HepG2 (cell line): ENCODE results near the gene MREG. TPM values are rescaled to one million over a fixed set of nuclear protein-coding genes. Genes with fewer than 3 reads are reported as not detected.

Source experiments
- ATAC-seq: fragments of 200-7000 bp; cut with Tn5 transposase; 3 replicates; pipeline ENCODE4 v1.9.1; 2020; ENCODE audit warnings: mild to moderate bottlenecking, moderate library complexity
- BruUV-seq: library from RNA; stranded (reverse); fragments of 400-500 nt; replicated peaks from 2 replicates; lab custom pipeline; 2021; lab: Mats Ljungman, UMichigan
- CTCF ChIA-PET: fragments of 300-600 bp; formaldehyde crosslinking; extraction: SDS; loops from one replicate; lab custom pipeline; 2021; ENCODE audit warnings: low total read pairs, inconsistent platforms, low intra/inter-chr PET ratio; lab: Yijun Ruan, JAX
- POLR2A ChIA-PET: fragments of 350-600 bp; sonication (Branson Sonifier 250); formaldehyde crosslinking; loops from one replicate; lab custom pipeline; 2020; ENCODE audit warnings: antibody characterized with exemption, inconsistent platforms; lab: Yijun Ruan, JAX
- DNase-seq: peaks from one replicate; pipeline ENCODE4 v3.0.0-alpha.2; 2015; ENCODE audit warnings: low spot score
- FAIRE-seq: peaks from 3 replicates; lab custom pipeline; 2011; peaks lifted over from hg19 to GRCh38; lab: Jason Lieb, UNC
- H2AFZ ChIP-seq: one replicate; pipeline ENCODE4 v1.6.1; 2011; ENCODE audit warnings: low read length, inconsistent platforms
- H3K27ac ChIP-seq: fragments of 300-600 bp; 3 replicates; pipeline ENCODE4 v1.8.0; 2011; ENCODE audit warnings: mixed run types, mild to moderate bottlenecking, mixed read lengths, low read length, inconsistent platforms; ENCODE audit not compliant: insufficient read depth; ENCODE audit errors: extremely low read length
- H3K27me3 ChIP-seq, 2 experiments: fragments of 200-600 bp in 1 of 2; 2 replicates in 1 of 2; 3 replicates in 1 of 2; pipeline versions ENCODE4 v1.6.0 to v1.8.0; 2011; ENCODE audit warnings: low read length in 2 of 2, mild to moderate bottlenecking in 2 of 2, moderate library complexity in 2 of 2, inconsistent platforms in 1 of 2; ENCODE audit not compliant: insufficient read depth in 2 of 2, control insufficient read depth in 1 of 2
- H3K36me3 ChIP-seq, 2 experiments: fragments of 200-600 bp in 1 of 2; replicated peaks in 1 of 2; 2 replicates in 1 of 2; 3 replicates in 1 of 2; pipeline versions ENCODE4 v1.5.1 to v1.8.0; 2011; ENCODE audit warnings: low read length in 2 of 2, inconsistent platforms in 1 of 2; ENCODE audit not compliant: insufficient read depth in 2 of 2, control insufficient read depth in 1 of 2
- H3K4me1 ChIP-seq: 2 replicates; pipeline ENCODE4 v1.5.1; 2012; ENCODE audit warnings: low read length, inconsistent platforms; ENCODE audit not compliant: insufficient read depth
- H3K4me2 ChIP-seq: 2 replicates; pipeline ENCODE4 v1.6.0; 2011; ENCODE audit warnings: low read depth, low read length, inconsistent platforms
- H3K4me3 ChIP-seq, 3 experiments: fragments of 200-600 bp in 1 of 3; sonication (generic), shearing (Covaris generic) in 1 of 3; replicated peaks in 1 of 3; 2 replicates each; pipeline ENCODE4 v1.5.1; 2011 to 2016; ENCODE audit warnings: low read length in 3 of 3, inconsistent platforms in 2 of 3, low read depth in 2 of 3, mild to moderate bottlenecking in 2 of 3, control low read depth in 1 of 3, mixed read lengths in 1 of 3; ENCODE audit not compliant: insufficient read depth in 1 of 3
- H3K79me2 ChIP-seq: one replicate; pipeline ENCODE4 v1.6.1; 2011; ENCODE audit warnings: low read length, inconsistent platforms; ENCODE audit not compliant: insufficient read depth
- H3K9ac ChIP-seq: 2 replicates; pipeline ENCODE4 v1.6.0; 2011; ENCODE audit warnings: mild to moderate bottlenecking, low read depth, low read length, inconsistent platforms; ENCODE audit not compliant: insufficient read depth
- H3K9me3 ChIP-seq: 2 replicates; pipeline ENCODE4 v1.5.1; 2012; ENCODE audit warnings: mild to moderate bottlenecking, low read length
- H4K20me1 ChIP-seq: 2 replicates; pipeline ENCODE4 v1.6.0; 2011; ENCODE audit warnings: inconsistent platforms, mild to moderate bottlenecking, low read length, moderate library complexity; ENCODE audit not compliant: insufficient read depth
- DR1 ChIP-seq: sonication (generic); formaldehyde crosslinking; IDR thresholded peaks from 2 replicates; pipeline ENCODE4 v1.8.0; 2021; ENCODE audit warnings: mild to moderate bottlenecking, missing genetic modification reagents, inconsistent platforms
- NCOA5 ChIP-seq: sonication (generic); formaldehyde crosslinking; IDR thresholded peaks from 2 replicates; pipeline ENCODE4 v1.4.0; 2020; ENCODE audit warnings: missing genetic modification reagents
- WGBS: methylation state at CpG from one replicate; pipeline ENCODE4 v1.1.6; 2017; ENCODE audit warnings: low lambda C conversion rate; 5-methylcytosine and 5-hydroxymethylcytosine counted together
- in situ Hi-C: cut with HindIII; loops from 2 replicates; pipeline ENCODE4 v1.10.0; 2017; ENCODE audit warnings: low pct_unique_long_range_greater_than_20kb; ENCODE audit not compliant: extremely low pct_ligation_motif_present
- intact Hi-C: fragments of 100-400 bp; cut with micrococcal nuclease; formaldehyde crosslinking; loops from one replicate; pipeline ENCODE4 v1.10.0; 2022; ENCODE audit not compliant: unreplicated experiment
- polyA plus RNA-seq, 8 experiments: library from polyadenylated mRNA; depleted of rRNA in 3 of 8; stranded (reverse) in 7 of 8; unstranded in 1 of 8; fragments of >200 nt; fragmentation: Illumina TruSeq in 4 of 8; extraction: Trizol in 4 of 8; gene quantifications; 2 replicates each; pipeline versions ENCODE4 v1.2.1 to v1.2.3, GENCODE V29; 2011 to 2016; ENCODE audit warnings: low read depth in 4 of 8, missing spikeins in 1 of 8, mixed read lengths in 1 of 8; ENCODE audit not compliant: insufficient read depth in 1 of 8
- total RNA-seq, 5 experiments: library from RNA; depleted of rRNA; stranded (reverse); fragments of >200 nt; fragmentation: Illumina TruSeq; extraction: Trizol; gene quantifications; 2 replicates each; pipeline ENCODE4 v1.2.3, GENCODE V29; 2016; ENCODE audit warnings: low read depth in 1 of 5
- TF ChIP-seq, protein P1 (sequence below): sonication (generic); formaldehyde crosslinking; IDR thresholded peaks from 2 replicates; pipeline ENCODE4 v1.4.0; 2020; ENCODE audit warnings: missing genetic modification reagents
- TF ChIP-seq, protein P2 (sequence below): fragments of 450-650 bp; IDR thresholded peaks from 2 replicates; pipeline ENCODE4 v1.6.1; 2017
- TF ChIP-seq, protein P3 (sequence below): fragments of 450-650 bp; IDR thresholded peaks from 2 replicates; pipeline ENCODE4 v1.6.1; 2016

The MREG gene
- total and polyA plus RNA-seq, 2 of the 13 experiments (the other 11 are each of a cell fraction or from before 2014, with no cell fraction given) = 7.5 to 23.3 TPM

DNA sequence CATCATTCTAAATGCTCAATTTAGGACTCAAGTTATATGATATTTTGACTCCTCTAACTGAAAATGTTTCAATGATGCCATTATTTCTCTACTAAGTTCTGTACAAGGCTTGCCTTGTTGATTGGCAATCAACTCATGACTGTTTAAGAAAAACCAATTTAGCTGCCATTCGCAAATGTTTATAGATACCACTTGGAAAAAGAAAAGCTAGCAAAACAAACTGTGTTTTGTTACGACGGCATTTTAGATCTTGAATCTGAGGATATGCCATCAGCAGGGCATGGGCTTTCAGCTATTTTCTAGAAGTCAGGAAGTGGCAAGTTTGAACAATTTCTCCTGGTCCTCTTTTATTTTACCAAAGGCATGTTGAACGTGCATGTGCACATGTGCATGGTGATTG is 65.3 kb downstream of the MREG start:
- Histone ChIP-seq H3K79me2 (no peaks in the 10 kb centered on the region), H3K27ac (no peak overlapping the region), H3K9me3 (no peaks in the 10 kb centered on the region), H3K4me3 (no peak overlapping the region), H2AFZ (no peak overlapping the region), H3K36me3 (peaks cover 8 to 32% of the 10 kb centered on the region in 2 experiments), H3K27me3 (no peaks in the 10 kb centered on the region), H4K20me1 (no peaks in the 10 kb centered on the region), H3K4me1 (peaks cover 20% of the 10 kb centered on the region), H3K9ac (no peak overlapping the region), H3K4me2 (no peak overlapping the region)
- POLR2A ChIA-PET = no interaction called here
- DNase-seq (no peak), ATAC-seq (no peak), FAIRE-seq (no peak)
- TF ChIP-seq NCOA5 (CRISPR knock-in tag) = no peak
- TF ChIP-seq, protein P1, sequence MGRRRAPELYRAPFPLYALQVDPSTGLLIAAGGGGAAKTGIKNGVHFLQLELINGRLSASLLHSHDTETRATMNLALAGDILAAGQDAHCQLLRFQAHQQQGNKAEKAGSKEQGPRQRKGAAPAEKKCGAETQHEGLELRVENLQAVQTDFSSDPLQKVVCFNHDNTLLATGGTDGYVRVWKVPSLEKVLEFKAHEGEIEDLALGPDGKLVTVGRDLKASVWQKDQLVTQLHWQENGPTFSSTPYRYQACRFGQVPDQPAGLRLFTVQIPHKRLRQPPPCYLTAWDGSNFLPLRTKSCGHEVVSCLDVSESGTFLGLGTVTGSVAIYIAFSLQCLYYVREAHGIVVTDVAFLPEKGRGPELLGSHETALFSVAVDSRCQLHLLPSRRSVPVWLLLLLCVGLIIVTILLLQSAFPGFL (CRISPR knock-in tag) = no peak
- TF ChIP-seq, protein P2, sequence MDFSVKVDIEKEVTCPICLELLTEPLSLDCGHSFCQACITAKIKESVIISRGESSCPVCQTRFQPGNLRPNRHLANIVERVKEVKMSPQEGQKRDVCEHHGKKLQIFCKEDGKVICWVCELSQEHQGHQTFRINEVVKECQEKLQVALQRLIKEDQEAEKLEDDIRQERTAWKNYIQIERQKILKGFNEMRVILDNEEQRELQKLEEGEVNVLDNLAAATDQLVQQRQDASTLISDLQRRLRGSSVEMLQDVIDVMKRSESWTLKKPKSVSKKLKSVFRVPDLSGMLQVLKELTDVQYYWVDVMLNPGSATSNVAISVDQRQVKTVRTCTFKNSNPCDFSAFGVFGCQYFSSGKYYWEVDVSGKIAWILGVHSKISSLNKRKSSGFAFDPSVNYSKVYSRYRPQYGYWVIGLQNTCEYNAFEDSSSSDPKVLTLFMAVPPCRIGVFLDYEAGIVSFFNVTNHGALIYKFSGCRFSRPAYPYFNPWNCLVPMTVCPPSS = no peak
- TF ChIP-seq DR1 (CRISPR knock-in tag) = no peak
- TF ChIP-seq, protein P3, sequence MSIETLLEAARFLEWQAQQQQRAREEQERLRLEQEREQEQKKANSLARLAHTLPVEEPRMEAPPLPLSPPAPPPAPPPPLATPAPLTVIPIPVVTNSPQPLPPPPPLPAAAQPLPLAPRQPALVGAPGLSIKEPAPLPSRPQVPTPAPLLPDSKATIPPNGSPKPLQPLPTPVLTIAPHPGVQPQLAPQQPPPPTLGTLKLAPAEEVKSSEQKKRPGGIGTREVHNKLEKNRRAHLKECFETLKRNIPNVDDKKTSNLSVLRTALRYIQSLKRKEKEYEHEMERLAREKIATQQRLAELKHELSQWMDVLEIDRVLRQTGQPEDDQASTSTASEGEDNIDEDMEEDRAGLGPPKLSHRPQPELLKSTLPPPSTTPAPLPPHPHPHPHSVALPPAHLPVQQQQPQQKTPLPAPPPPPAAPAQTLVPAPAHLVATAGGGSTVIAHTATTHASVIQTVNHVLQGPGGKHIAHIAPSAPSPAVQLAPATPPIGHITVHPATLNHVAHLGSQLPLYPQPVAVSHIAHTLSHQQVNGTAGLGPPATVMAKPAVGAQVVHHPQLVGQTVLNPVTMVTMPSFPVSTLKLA = 0 out of 2 replicates have a peak, but pooled peaks have one; percentile 13
- WGBS = 89% methylated on average over 4 of the region's 4 CpGs
- CTCF ChIA-PET = no interaction called here
- intact Hi-C loops (no loop called here), in situ Hi-C loops (loop anchor here (25.0 kb wide), 3 partner anchors 986 to 2011 kb away; partner anchors contain the start of gene BARD1)
- no TSS peak for BruUV-seq
